Measurements from ENCODE around the gene NFE2L3. TPM values are rescaled to one million over a fixed set of nuclear protein-coding genes. Genes with fewer than 3 reads are reported as not detected.

Gene NFE2L3
- total and polyA plus RNA-seq, 2 of the 8 experiments (the other 6 are each of a cell fraction or from before 2014, with no cell fraction given), result 64.9 to 76.5 TPM

DNA sequence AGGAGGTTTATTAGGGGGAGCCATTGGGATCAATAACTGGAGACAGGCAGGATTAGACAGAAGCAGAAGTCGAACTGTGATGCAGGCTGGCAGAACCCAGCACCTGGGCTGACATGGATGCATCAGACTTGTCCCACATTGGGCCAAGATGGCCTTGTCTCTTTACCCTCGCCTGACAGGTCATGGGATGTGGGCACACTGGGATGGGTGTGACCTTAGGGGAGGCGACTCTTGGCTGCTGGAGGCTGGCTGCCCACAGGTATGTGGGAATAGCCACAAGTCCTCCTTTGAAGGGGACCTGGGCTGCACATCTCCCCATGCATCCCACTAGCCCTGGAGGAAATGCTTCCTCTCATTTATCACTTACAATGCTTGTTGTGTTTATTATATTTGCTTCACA lies 17.3 kb downstream of the NFE2L3 start (continued):
- TF ChIP-seq, protein P1, sequence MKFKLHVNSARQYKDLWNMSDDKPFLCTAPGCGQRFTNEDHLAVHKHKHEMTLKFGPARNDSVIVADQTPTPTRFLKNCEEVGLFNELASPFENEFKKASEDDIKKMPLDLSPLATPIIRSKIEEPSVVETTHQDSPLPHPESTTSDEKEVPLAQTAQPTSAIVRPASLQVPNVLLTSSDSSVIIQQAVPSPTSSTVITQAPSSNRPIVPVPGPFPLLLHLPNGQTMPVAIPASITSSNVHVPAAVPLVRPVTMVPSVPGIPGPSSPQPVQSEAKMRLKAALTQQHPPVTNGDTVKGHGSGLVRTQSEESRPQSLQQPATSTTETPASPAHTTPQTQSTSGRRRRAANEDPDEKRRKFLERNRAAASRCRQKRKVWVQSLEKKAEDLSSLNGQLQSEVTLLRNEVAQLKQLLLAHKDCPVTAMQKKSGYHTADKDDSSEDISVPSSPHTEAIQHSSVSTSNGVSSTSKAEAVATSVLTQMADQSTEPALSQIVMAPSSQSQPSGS (IDR thresholded peaks at IDR 0.05; ENCODE audit: low read length), result no peak
- TF ChIP-seq TBP (IDR thresholded peaks at IDR 0.05; ENCODE audit: low read depth, low read length), result no peak
- no peak for TF ChIP-seq CHD2 (IDR thresholded peaks at IDR 0.05; ENCODE audit: low read length)
- TF ChIP-seq CREB1 (IDR thresholded peaks at IDR 0.05), result no peak
